Measurements from ENCODE around the gene APPL2. TPM values are rescaled to one million over a fixed set of nuclear protein-coding genes. Genes with fewer than 3 reads are reported as not detected.
A peak's percentile ranks its signal among the peaks of the same experiment; 100 is the strongest.

Gene APPL2
- total and polyA plus RNA-seq, 2 of the 13 experiments (the other 11 are each of a cell fraction or from before 2014, with no cell fraction given) = 9.9 to 11.1 TPM

- TF ChIP-seq MEIS1 (CRISPR knock-in tag; IDR thresholded peaks at IDR 0.05; ENCODE audit: borderline replicate concordance) = peak; percentile 84
- no peak for TF ChIP-seq ZNF878 (CRISPR knock-in tag; IDR thresholded peaks at IDR 0.05)
- TF ChIP-seq ZFP91 (CRISPR knock-in tag; IDR thresholded peaks at IDR 0.05; ENCODE audit: borderline replicate concordance) = 0 out of 2 replicates have a peak, but pooled peaks have one; percentile 38
- no peak for TF ChIP-seq ZNF7 (CRISPR knock-in tag; IDR thresholded peaks at IDR 0.05)
- TF ChIP-seq NR2C2 (CRISPR knock-in tag; IDR thresholded peaks at IDR 0.05; ENCODE audit: borderline replicate concordance) = peak; percentile 64; the same call in 1 of the 2 replicates
- peak; percentile 59; the same call in 1 of the 2 replicates for TF ChIP-seq ZNF556 (CRISPR knock-in tag; IDR thresholded peaks at IDR 0.05; ENCODE audit: borderline replicate concordance)
- TF ChIP-seq FOXK1 (CRISPR knock-in tag; IDR thresholded peaks at IDR 0.05; ENCODE audit: borderline replicate concordance, low read depth) = peak; percentile 79; the same call in 1 of the 2 replicates
- peak; percentile 87 for TF ChIP-seq PHF20 (CRISPR knock-in tag; IDR thresholded peaks at IDR 0.05)
- TF ChIP-seq ZNF3 (CRISPR knock-in tag; IDR thresholded peaks at IDR 0.05) = no peak
- no peak for TF ChIP-seq TRAFD1 (CRISPR knock-in tag; IDR thresholded peaks at IDR 0.05; ENCODE audit: borderline replicate concordance)
- peak; percentile 23; the same call in 1 of the 2 replicates for TF ChIP-seq ZNF639 (CRISPR knock-in tag; conservative IDR thresholded peaks at IDR 0.05)
- no peak for TF ChIP-seq HHEX (CRISPR knock-in tag; IDR thresholded peaks at IDR 0.05)
- TF ChIP-seq KLF12 (CRISPR knock-in tag; IDR thresholded peaks at IDR 0.05; ENCODE audit: borderline replicate concordance) = peak; percentile 44; the same call in 1 of the 2 replicates
- peak; percentile 29 for TF ChIP-seq ZNF883 (CRISPR knock-in tag; IDR thresholded peaks at IDR 0.05; ENCODE audit: not compliant biosample characterization)
- no peak; the same call in 1 of the 2 replicates for TF ChIP-seq ZNF790 (CRISPR knock-in tag; IDR thresholded peaks at IDR 0.05; ENCODE audit: borderline replicate concordance)
- peak; percentile 78 for TF ChIP-seq ZNF687 (CRISPR knock-in tag; IDR thresholded peaks at IDR 0.05)
- peak; percentile 28; the same call in 1 of the 2 replicates for TF ChIP-seq IKZF5 (CRISPR knock-in tag; IDR thresholded peaks at IDR 0.05)
- TF ChIP-seq TEAD2 (CRISPR knock-in tag; IDR thresholded peaks at IDR 0.05) = no peak
- peak; percentile 91 for TF ChIP-seq SRY (CRISPR knock-in tag; IDR thresholded peaks at IDR 0.05)
Observed at GRCh38 chr12:105235732-105236476, at the start of gene APPL2 (continued).
